Activated CD4-positive, alpha-beta T cell treated with anti-CD3 and anti-CD28 coated beads for 24 hours (primary cell): ENCODE data around the gene LYST.
A peak's percentile ranks its signal among the peaks of the same experiment; 100 is the strongest.

Source experiments
- DNase-seq, 2 donors: peaks; one replicate each; pipeline ENCODE4 v3.0.0-alpha.2; 2020; ENCODE audit warnings: low read depth in 2 of 2

LYST gene

DNA sequence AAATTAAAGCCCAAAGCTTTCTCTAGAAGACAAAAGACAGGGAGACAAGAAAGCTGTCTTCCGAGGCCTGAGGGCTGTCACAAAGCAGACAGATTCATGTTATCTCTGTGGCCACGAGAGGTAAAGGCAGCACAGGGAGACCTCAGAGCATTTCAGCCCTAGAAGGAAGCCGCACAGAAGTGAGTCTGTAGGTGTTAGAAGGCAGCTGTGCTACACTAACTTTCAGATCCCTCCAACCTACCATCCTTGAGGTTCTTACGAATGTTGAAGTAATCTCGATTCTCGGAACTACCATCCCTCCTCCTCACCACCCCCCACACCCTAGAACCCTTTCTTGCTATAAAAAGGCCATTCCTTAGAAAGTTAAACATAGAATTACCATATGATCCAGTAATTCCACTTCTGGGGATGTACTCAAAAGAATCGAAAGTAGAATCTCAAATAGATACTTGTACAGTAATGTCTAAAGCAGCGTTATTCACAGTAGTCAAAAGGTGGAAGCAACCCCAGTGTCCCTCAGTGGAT, 21.5 kb upstream of the LYST start:
- DNase-seq, result peak; percentile 46 to 62

DNA sequence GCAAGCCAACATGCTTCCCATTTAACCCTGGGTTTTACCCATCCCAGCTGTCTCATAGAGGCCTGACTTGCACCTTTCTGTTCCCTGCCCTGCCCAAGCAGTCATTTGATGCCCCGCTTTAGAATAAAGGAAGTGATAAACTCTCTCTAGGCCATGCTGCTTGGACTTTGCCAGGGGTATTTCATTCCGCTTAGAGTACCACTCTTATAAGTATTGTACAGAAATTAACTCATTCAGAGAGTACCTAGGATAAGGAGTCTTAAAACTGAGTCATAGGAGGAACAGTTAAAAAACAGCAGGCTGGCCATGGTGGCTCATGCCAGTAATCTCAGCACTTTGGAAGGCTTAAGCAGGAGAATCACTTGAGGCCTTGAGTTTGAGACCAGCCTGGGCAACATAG, 21.0 kb upstream of the LYST start:
- no peak for DNase-seq

DNA sequence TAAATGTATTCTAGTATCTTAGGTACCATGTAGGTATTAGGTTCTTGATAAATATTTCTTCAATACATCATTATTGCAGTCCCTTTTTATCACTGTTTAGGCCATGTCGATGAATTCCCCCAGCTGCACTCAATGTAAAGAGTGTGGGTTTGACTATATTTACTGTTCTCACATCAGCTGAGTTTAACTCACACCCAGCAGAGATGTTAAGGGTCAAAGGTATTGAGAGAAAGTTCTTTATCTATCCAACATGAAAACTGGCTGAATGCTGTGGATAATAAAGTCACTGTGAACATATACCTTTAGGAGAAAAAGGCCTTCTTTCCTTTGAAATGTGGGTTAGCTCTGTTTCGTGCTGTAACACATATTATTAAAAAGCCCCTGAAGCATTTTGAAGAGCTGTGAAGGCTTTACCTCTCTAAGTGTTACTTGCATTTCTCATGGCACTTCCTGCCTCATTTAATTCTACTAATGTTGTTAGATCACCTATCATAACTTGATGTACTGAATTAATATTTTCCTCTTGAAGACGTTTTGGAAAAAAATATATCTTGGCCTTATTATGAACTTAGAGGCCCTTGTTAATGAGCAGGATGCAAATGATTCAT, 19.1 kb upstream of the LYST start:
- no peak for DNase-seq

DNA sequence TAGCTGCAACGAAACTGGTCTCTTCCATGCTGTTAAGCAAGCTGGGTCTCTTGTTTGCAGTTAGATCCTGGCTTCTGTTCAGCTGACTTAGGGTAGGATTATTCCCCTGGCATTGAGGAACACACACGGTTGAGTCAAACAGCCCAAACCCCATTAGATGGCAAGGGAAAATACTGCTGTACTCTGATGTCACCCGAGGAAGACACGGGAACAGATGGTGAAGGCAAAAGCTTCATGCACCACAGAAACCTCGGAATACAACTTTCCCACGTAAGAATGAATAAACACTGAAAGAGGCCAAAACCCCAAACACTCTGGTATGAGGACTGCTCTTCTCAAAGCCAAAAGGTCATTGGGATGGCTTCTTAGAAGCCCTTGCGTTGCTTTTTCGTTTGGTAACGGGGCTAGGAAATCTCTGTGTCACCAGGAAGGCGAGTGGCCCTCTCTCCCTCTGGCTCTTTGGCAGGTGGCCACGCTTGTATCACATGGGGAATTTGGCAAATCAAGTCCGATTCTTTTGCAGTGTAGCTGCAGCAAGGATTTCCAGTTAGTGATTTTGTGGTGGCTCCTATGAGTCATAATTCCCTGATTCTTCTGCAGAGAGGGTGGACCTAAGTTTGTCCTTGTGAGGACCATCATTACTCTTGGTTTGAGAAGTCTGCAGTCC, 16.7 kb upstream of the LYST start:
- DNase-seq, result no peak

- DNase-seq, result no peak
Measured at GRCh38 chr1:235882816-235883215, 16.1 kb upstream of the LYST start.

DNA sequence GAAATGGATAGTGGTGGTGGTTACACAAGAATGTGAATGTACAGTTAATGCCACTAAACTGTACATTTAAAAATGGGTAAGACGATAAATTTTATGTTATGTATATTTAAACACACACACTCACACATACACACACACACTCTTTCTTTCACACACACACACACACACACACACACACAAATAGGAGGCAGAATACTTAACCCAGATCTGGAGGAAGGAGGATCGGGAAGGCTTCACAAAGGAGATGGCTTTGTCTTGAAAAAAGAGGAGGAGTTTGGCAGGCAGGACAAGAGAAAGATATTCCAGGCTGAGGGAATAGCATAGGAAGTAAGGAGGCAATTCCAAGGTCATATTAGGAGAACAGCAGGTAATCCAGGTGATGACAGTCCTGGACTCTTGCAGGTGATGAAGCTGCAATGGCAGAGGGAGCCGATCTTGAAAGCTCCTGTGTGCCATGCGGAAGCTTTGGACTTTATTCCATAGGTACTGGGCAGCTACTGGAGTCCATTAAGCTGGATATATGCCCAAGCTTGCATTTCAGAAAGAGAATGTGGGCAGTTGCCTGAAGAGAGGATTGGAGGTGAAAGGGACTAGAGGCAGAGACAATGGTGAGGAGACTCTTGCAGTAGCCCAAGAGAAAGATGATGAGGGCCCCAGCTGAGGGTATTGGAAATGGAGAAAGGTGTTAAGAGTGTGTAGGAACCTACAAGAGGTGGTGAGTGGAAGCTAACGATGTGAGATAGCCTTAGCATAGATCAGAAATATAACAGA, 15.4 kb upstream of the LYST start:
- DNase-seq, result no peak

GRCh38 chr1:235878082-235878811, 11.5 kb upstream of the LYST start:
- no peak for DNase-seq

- no peak for DNase-seq
Measured at GRCh38 chr1:235876402-235876841, 9.7 kb upstream of the LYST start.

- DNase-seq, result no peak
Measured at GRCh38 chr1:235875036-235875597, 8.4 kb upstream of the LYST start.

GRCh38 chr1:235874261-235874660, 7.6 kb upstream of the LYST start:
- DNase-seq, result no peak

DNA sequence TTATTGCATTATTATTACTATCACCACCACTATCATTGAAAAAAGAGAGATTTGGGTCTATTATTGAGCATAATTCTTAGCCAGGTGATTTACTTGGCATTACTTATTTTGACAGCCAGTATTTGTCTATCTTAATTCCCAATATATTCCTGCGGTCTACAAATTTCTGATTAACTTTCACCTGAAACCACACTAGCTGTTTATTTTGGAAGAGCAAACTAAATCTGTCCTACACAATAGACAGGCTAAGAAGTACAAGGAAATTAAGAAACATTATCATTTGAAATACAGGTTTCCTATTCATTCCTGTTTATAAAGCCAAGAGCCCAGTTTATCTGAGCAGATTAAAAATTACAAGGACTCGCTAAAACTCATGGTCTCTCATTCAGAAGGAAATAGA, 6.9 kb upstream of the LYST start:
- DNase-seq, result no peak

GRCh38 chr1:235873045-235873444, 6.3 kb upstream of the LYST start:
- DNase-seq, result no peak

DNA sequence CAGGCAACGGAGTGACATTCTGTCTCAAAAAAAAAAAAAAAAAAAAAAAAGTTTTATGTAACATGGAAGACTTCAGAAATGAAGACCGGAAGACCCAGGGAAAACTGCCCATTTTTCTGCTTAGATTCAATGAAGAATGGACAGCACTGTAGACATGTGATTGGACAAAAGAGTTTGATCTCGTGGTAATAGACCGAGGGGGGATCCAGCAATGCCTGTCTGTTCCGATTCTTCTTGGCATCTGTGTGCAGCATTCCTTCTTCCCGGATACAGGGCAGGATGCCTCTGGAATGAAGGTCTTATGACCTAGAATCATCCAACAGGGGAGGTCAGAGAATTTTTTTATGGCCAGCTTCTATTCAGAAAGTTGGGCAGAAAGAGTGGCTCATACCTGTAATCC, 5.6 kb upstream of the LYST start:
- no peak for DNase-seq

GRCh38 chr1:235867903-235868469, 1.3 kb upstream of the LYST start:
- no peak for DNase-seq

DNA sequence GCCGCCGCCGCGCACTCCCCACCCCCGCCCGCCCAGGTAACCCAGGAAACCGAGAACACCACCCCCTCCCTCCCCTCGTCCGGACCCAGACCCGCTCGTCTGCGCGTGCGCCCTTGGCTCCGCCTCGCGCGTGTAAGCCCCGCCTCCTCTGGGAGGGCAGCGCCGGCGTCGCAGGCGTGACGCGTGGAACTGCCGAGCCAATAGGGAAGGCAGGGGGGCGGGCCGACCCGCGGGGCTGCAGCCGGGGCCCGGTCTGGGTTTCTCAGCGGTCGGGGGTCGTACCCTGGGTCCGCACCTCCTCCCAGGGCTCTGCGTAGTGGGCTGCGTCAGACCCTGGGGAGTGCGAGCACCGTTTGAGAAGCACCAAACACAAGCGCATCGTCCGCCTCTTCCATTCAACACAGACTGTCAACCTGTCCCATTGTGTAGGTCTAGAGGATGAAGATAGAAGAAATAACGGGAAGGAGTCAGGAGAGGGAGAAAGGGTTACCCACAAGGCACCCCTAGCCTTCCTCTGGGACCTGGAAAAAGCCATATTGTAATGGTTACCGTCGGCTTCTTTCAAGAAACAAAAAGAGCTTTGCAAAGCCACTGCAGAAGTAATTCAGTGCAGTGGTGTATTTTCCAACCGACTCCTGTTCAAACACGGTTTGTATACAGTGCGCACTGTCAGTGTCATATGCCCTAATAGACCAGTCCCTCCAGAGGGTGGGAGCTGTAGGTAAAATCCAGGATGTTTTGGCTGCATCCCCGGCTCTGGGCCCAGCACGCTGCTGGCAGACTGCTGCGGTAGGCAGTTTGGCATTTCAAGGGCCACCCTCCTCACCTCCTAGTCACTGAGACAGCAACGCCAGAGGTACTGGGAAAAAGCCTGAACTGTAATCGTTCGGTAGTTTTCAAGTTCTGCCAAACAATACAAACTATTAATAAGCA, 473 bp upstream of the LYST start:
- peak; percentile 94 for DNase-seq

DNA sequence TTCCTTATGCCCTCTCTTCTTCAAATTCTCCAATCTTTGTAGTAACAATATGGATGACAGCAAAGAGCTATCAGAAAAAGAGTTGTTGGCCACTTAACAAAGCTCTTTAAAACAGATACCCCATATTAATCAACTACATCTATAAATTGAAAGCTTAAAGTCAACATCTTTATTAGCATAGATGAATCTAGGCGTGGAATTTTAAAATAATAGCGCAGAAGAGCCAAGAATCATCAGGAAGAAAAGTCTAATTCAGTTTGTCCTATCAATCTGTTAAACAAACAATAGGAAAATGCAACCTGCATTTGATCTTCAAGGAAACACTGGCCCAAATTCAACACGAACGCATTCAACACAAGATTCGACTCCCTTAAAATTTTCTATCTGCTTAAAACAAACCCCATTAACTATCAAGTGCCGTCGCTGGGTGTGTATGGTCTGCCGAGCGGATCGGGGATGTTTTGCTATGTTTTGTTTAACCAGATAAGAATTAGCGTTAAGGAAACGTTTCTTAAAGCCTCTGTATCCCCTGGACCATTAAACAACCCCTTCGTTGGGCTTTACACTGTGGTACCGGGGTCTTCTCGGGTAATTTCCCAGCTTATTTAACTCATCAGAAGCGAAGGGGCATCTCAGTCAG, 1.0 kb downstream of the LYST start:
- no peak for DNase-seq

- no peak for DNase-seq
Measured at GRCh38 chr1:235864931-235865525, 1.7 kb downstream of the LYST start.

- no peak for DNase-seq
Measured at GRCh38 chr1:235864469-235864868, 2.2 kb downstream of the LYST start.

- DNase-seq, result no peak
Measured at GRCh38 chr1:235863699-235864093, 3.0 kb downstream of the LYST start.
